Upper lobe of left lung (tissue), 4 donors: ENCODE measurements around the gene ALX1.

Experiments
- EP300 ChIP-seq, 4 donors: sonication (generic); formaldehyde crosslinking; IDR thresholded peaks; one replicate each; pipeline ENCODE4 v1.5.1; 2017; ENCODE audit warnings: antibody characterized with exemption in 4 of 4, control low read depth in 2 of 4
- POLR2A ChIP-seq, 4 donors: fragments of 450-650 bp; IDR thresholded peaks; one replicate each; pipeline ENCODE4 v1.5.1; 2016 to 2017; ENCODE audit warnings: antibody characterized with exemption in 4 of 4, mild to moderate bottlenecking in 2 of 4
- POLR2AphosphoS5 ChIP-seq, 2 donors: sonication (generic); formaldehyde crosslinking; IDR thresholded peaks; one replicate each; pipeline ENCODE4 v1.5.1; 2017; ENCODE audit warnings: antibody characterized with exemption in 2 of 2
- TF ChIP-seq, protein P1 (sequence below), 6 experiments: fragments of 450-650 bp in 4 of 6; fragments of 200-600 bp in 2 of 6; sonication (generic) in 2 of 6; IDR thresholded peaks; one replicate each; pipeline ENCODE4 v1.5.1; 2016 to 2019; ENCODE audit warnings: antibody characterized with exemption in 6 of 6

DNA sequence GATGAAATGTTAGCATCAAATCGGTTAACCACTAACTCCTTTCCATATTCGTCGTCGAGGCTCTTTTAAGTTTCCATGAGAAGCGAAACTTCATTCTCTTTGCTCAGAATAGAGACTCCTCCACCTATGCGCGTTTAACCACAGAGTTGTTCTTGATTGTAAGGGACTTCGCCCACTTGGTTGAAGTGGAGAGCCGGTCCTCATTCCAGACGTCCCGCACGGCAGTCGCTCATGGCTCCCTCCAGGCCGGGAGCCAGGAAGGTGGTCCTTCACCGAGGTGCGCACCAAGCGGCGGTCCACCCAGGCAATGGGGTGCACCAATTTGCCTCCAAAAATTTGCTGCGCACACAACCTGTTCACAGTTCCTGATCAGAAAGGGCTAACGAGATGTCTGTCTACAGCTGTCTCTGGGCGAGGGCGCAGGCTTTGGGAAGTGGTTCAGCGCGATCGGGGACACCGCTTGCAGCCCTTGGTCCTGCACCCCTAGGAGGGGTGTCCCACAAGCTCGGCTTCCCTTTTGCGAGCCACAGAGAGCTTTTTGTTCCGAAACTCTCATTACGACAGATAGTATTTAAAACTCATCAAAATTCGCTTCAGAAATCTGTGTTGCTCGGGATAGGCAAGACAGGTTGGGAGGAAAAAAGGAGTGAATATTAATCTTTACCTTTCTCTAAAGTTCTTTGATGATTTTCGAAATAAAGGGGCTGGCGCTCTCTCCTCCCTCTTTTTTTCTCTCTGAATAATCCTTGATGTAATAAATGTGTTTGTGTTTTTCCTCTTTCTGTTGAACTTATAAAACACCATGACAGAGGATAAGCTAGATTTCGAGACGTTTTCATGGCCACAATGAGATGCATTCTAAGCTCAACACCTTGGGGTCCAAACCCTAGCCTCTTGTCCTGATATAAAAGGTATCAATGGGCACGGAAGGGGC lies 6.4 kb upstream of the ALX1 start:
- TF ChIP-seq POLR2A (IDR thresholded peaks at IDR 0.05) (no peak), POLR2AphosphoS5 (IDR thresholded peaks at IDR 0.05) (no peak), EP300 (IDR thresholded peaks at IDR 0.05) (no peak)
- TF ChIP-seq, protein P1, sequence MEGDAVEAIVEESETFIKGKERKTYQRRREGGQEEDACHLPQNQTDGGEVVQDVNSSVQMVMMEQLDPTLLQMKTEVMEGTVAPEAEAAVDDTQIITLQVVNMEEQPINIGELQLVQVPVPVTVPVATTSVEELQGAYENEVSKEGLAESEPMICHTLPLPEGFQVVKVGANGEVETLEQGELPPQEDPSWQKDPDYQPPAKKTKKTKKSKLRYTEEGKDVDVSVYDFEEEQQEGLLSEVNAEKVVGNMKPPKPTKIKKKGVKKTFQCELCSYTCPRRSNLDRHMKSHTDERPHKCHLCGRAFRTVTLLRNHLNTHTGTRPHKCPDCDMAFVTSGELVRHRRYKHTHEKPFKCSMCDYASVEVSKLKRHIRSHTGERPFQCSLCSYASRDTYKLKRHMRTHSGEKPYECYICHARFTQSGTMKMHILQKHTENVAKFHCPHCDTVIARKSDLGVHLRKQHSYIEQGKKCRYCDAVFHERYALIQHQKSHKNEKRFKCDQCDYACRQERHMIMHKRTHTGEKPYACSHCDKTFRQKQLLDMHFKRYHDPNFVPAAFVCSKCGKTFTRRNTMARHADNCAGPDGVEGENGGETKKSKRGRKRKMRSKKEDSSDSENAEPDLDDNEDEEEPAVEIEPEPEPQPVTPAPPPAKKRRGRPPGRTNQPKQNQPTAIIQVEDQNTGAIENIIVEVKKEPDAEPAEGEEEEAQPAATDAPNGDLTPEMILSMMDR (IDR thresholded peaks at IDR 0.05), result no peak
